GM18858 (cell line): ENCODE data around the gene TUBB6.

Source experiments
- ATAC-seq: cut with Tn5 transposase; IDR thresholded peaks from one replicate; pipeline ENCODE4 v1.9.1; 2021; ENCODE audit not compliant: unreplicated experiment

The TUBB6 gene

GRCh38 chr18:12290086-12290485 lies 18.0 kb upstream of the TUBB6 start:
- ATAC-seq = no peak

GRCh38 chr18:12291161-12291560 lies 16.9 kb upstream of the TUBB6 start:
- ATAC-seq = no peak

DNA sequence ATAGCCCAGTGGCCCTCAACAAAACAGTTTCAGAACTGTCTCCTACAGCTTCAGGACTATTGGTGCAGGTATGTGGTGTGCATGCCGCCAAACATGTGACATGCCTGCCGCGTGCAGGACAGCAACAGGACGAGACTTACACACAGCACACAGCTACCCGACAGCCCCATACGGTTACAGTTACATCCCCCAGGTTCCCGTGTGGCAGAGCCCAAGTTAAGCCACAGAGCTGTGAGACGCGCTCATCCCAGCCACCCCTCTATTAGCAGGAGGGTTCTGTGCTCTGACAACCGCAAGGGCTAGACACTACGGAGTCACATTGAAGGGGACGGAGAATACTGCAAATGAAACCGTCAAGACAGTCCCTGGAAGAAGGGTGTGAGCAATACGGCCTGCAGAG lies 16.4 kb upstream of the TUBB6 start:
- no peak for ATAC-seq

DNA sequence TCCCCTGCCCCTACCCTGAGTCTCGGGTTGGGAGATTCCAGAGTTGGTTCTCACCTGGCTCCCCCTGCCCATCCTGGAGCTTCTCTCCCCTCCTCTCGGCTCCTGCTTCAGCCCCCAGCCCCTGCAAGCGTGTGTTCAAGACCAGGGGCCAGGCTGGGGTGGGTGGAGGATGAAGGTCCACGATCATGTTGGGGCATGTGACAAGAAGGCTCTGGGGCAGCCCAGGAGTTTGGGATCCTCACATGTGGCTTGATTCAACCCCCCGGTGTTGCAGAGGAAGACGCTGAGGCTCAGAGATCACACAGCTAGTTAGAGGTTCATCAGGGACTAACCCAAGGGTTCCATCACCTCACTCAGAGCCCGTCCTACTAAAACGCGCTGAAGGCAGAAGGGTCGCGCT lies 14.2 kb upstream of the TUBB6 start:
- no peak for ATAC-seq

DNA sequence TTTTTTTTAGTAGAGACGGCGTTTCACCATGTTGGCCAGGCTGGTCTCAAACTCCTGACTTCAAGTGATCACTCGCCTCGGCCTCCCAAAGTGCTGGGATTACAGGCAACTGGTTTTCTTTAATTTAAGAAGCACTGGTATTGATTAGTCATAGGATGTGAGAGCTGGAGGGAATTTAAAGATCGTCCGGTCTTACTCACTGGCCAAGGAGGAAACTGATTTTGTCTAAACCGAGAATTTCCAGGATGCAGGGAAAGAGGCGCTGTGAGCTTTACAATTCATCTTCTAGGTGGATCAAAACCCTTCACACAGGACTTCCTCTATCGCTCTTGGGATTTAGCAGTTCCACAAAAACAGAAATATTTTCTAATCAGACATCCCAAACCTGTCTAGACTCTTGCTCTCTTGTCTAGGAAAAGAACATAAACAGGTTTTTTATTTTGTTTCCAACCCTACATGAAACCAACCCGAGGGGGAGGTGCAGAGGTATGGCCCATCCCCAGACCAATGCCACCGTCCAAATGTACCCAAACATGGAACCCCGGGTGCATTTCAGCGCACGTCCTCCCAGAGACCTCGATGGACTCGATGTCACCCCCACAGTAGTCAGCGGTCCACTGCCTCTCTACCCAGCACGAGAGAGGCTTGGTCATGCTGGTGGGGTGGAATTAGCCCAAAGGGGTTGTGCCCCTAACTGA lies 12.5 kb upstream of the TUBB6 start:
- no peak for ATAC-seq

GRCh38 chr18:12296087-12296403 lies 12.0 kb upstream of the TUBB6 start:
- no peak for ATAC-seq

DNA sequence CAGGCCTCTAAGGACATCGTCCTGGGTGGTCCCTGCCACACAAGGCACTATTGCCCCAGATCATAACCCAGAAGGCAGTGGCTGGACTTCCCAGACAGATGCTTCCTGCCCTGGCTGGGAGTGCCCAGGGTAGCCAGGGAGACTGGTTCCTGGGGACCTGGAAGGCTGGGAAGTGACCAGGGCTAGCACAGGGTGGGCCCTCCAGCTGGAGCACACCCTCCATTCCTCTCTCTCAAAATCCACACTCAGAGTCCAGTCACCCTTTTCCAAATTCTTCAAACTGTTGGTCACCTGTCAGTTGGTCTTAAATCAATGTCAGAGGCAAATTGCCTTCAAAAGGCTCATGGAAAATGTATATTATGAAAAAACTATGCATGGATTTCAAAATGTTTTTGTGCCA lies 11.6 kb upstream of the TUBB6 start:
- ATAC-seq = no peak

DNA sequence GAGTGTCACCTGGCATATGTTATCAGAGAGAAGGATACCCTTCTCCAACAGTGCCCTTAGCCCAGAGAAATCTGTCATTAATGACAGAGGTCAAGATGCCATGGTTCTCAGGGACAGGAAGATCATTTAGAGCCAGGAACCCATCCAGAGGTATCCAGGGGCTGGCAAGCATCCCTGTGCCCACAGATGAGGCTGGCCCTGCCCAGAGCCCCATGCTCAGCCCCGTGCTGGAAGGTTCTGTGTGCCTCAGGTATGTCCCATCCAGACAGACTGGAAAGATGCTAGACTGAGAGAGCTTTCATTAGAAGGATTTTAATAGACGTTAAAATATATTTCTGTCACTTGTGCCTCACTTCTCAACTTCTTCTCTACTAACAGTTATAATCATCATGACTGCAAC lies 8.2 kb upstream of the TUBB6 start:
- ATAC-seq = no peak

- no peak for ATAC-seq
Measured at GRCh38 chr18:12301263-12302005, 6.6 kb upstream of the TUBB6 start.

DNA sequence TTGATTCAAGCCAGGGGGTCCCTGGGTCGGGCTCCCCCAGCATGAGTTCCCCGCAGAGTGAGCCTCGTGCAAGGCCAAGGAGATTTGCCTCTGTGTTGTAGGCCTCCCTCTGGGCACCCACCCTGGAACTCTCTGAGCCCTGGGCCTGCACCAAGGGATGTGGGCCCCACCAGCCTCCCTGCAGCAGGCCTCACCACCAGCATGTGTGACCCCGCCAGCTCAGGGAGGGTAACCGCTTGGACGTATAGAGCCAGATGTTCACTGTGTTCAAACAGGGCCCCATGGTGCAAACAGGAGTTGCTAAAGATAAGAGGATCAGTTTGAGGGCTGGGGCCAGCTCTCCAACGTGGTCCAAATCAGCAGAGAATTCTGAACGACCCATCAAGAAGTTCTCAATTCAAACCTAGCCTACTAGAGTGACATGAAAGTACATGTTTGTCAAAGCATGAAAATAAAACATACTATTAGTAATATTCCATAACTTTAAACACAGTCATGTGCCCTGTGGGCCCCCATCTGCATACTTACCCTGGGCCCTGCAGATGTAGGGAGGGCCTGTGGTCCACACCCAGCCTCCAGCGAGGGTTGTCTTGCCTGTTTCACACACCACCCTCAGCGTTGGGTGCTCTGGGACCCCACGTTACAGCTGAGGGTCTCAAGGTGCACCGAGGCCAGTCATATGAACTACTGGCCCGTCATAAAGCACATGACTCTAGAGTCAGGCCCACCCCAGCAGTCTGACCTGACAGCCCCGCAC lies 5.5 kb upstream of the TUBB6 start:
- no peak for ATAC-seq

- no peak for ATAC-seq
Measured at GRCh38 chr18:12304351-12305210, 3.5 kb upstream of the TUBB6 start.

DNA sequence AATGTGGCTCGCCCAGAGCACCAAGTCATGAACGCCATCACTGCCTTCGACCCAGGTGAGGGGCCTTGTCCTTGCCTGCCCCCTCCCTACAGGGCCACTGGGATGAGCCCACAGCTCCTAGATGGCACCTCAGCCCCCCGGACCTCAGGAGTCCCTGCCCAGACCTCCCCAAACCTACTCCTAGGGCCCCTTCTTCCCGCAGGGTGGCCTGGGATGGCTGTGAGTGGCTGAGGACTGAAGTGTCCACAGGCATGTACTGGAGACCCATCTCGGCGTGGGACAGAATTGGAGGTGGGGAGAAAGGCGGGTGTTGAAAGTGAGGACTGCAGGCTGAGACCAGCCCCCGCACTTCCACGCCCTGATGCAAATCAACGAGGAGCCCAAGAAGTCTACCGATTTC lies 2.8 kb upstream of the TUBB6 start:
- no peak for ATAC-seq

DNA sequence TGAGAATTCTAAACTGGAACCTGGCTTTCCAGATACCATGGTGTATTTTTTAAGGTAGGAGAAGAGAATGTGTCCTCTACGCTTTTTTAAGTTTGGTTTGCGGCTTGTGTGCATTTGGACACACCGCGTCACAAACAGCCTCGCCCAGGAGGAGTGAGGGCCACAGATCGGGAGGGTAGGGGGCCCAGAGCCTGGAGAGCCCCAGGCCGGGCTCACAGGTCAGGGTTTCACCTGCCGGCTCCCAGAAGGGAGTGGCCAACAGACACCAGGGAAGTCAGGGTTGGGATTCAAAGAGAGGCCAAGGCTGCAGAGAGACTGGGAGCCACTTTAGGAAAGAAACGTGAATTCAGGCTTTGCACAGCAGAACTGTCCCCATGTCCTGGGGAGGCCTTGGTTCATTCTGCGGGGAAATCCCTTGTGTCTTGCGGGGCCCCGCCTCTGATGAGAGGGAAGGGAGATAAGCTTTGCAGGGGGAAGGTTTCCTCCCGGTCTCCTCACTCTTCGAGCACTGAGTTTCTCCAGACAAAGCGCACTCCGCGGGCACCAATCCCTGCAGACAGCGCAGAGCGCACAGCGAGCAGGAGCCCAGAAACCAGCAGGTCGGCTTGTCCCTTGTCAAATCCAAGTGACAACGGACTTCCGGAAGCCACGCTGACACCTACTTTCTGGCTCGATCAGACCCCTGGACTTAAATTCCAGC lies 2.0 kb upstream of the TUBB6 start:
- no peak for ATAC-seq

DNA sequence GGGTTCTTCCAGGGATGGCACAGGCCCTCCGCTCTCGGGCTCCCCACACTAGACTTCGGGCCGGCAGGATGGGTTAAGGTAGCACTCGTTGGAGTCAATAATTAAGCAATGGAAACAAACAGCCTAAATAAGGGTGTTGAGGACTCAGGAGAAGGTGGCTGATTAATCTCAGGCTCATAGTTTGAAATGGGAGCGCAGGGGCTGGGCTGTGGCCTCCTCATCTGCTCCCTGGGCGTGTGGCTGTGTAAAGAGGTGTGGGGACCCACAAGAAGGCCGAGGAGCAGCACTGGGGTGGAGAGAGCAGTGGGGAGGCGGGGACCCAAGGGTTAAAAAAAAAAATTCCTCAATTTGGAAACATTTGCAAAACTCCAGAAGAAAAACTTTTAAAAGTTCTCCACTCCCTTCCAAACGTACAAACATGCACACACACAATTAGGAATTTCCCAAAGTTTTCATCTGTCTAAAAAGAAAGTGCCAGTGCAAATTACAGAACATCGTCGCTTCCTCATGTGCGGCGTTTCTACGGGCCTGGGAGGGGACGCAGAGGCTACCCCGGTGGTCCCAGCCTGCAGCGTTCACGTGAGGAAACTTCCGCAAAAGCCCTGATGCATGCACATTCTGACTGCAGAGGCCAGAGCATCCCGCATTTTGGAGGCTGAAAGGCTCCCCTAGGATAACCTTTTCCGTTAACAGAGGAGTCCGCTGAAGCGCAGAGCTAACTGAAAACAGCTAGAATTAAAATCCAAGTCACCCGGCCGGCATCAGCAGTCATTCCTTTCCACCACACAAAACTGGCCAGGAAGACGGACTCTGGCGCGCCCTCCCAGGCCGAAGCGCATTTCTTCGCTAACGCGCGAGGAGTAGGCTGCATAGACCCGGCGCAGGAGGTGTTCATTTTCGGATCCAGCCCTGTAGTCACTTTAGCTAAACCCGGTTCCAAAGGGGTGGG lies 1.0 kb upstream of the TUBB6 start:
- no peak for ATAC-seq

DNA sequence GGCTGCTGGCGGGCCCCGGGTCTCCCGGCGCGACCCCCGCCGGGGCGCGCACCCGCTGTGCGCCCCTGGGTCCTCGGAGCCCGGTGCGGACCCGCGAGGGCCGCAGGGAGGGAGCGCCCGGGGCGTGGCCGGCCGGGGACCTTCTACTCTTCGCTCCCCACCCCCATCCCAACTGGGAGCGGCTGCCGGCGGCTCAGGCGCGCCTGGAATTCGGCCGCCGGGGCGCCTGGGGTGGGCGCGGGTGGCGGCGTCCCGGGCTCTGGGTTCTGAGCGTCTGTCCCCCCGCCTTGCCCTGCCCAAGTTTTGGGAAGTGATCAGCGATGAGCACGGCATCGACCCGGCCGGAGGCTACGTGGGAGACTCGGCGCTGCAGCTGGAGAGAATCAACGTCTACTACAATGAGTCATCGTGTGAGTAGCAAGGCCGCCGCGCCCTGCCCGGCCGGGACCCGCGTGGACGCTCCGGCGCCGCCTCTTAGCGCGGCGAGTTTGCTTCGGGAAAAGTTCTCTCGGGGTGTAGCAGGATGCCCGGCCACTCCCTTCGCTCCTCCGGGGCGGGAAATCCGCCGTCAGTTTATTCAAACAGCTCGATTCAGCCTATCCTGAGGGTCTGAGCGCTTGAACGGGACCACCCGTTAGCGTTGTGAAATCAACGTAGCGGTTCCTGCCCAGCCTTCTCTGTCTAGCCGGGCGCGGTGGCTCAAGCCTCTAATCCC lies 502 bp downstream of the TUBB6 start:
- ATAC-seq = peak; percentile 60

GRCh38 chr18:12309683-12310198 lies 1.7 kb downstream of the TUBB6 start:
- ATAC-seq = no peak

GRCh38 chr18:12310762-12311161 lies 2.7 kb downstream of the TUBB6 start:
- ATAC-seq = no peak

- ATAC-seq = no peak
Measured at GRCh38 chr18:12312976-12313375, 4.9 kb downstream of the TUBB6 start.
